Upper lobe of left lung (tissue), 4 donors: ENCODE measurements around the gene NIN.

Source experiments
- CTCF ChIP-seq, 6 experiments: fragments of 450-650 bp in 4 of 6; fragments of 200-600 bp in 2 of 6; sonication (generic) in 2 of 6; IDR thresholded peaks; one replicate each; pipeline ENCODE4 v1.5.1; 2016 to 2019; ENCODE audit warnings: antibody characterized with exemption in 6 of 6
- EP300 ChIP-seq, 4 donors: sonication (generic); formaldehyde crosslinking; IDR thresholded peaks; one replicate each; pipeline ENCODE4 v1.5.1; 2017; ENCODE audit warnings: antibody characterized with exemption in 4 of 4, control low read depth in 2 of 4
- POLR2A ChIP-seq, 4 donors: fragments of 450-650 bp; IDR thresholded peaks; one replicate each; pipeline ENCODE4 v1.5.1; 2016 to 2017; ENCODE audit warnings: antibody characterized with exemption in 4 of 4, mild to moderate bottlenecking in 2 of 4
- POLR2AphosphoS5 ChIP-seq, 2 donors: sonication (generic); formaldehyde crosslinking; IDR thresholded peaks; one replicate each; pipeline ENCODE4 v1.5.1; 2017; ENCODE audit warnings: antibody characterized with exemption in 2 of 2

DNA sequence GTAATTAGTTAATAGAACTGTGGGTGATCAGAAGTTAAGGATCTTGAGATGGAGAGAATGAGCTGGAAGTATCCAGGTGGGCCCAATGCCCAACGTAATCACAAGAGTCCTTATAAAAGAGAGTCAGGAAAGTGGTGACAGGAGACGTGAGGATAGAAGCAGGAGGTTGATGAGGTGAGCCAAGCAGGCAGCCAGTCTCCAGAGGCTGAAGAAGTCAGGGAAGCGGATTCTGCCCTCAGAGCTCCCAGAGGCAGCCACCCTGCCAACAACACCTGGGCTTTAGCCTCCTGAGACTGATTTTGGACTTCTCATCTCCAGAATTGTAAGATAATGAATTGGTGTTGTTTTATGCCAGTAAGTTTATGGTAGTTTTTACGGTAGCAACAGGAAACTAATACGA is 152.8 kb downstream of the NIN start:
- no peak for TF ChIP-seq CTCF (IDR thresholded peaks at IDR 0.05)
- no peak for TF ChIP-seq EP300 (IDR thresholded peaks at IDR 0.05)
- no peak for TF ChIP-seq POLR2AphosphoS5 (IDR thresholded peaks at IDR 0.05)
- no peak for TF ChIP-seq POLR2A (IDR thresholded peaks at IDR 0.05)
